Peyer's patch (tissue), 4 donors: ENCODE data around the gene TNRC6B.

ENCODE experiments used
- CTCF ChIP-seq, 6 experiments: fragments of 450-650 bp in 4 of 6; fragments of 200-600 bp in 2 of 6; sonication (generic) in 1 of 6; IDR thresholded peaks; one replicate each; pipeline ENCODE4 v1.5.1; 2017 to 2019; ENCODE audit warnings: antibody characterized with exemption in 6 of 6, mild to moderate bottlenecking in 3 of 6, moderate library complexity in 1 of 6
- POLR2A ChIP-seq, 2 donors: fragments of 450-650 bp; IDR thresholded peaks; one replicate each; pipeline ENCODE4 v1.5.1; 2017; ENCODE audit warnings: antibody characterized with exemption in 2 of 2, mild to moderate bottlenecking in 2 of 2, moderate library complexity in 2 of 2

GRCh38 chr22:40239345-40239683 lies 61.6 kb downstream of the TNRC6B start:
- no peak for TF ChIP-seq POLR2A (IDR thresholded peaks at IDR 0.05)
- no peak for TF ChIP-seq CTCF (IDR thresholded peaks at IDR 0.05)
